C4-2B (cell line): ENCODE data around the gene CERS5.
A peak's percentile ranks its signal among the peaks of the same experiment; 100 is the strongest.

ENCODE experiments used
- H3K27ac ChIP-seq: fragments of 450-650 bp; 2 replicates; pipeline ENCODE4 v1.5.1; 2017
- CTCF ChIP-seq: fragments of 450-650 bp; conservative IDR thresholded peaks from 2 replicates; pipeline ENCODE4 v1.5.1; 2017; ENCODE audit warnings: mild to moderate bottlenecking
- ZFX ChIP-seq: fragments of 450-650 bp; IDR thresholded peaks from 2 replicates; pipeline ENCODE4 v1.6.1; 2017

CERS5 gene

DNA sequence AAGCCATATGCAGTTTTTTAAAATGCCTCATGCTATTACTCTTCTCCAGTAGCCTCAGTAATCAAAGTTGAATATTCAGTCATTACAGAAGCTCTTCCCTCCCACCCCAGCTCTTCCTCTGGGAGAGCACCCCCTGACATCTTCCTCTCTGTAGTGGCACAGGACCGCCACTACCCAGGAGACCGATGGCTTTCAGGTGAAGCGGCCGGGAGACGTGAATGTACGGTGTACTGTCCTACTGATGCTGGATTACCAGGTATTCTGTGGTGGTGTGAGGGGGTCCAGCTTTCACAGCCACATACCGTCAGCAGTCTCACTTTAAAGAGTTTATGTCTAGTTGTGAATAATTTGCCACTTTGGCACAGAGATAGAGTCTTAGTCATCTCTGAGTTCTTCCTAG is 77.4 kb downstream of the CERS5 start:
- no peak for TF ChIP-seq ZFX
- no peak for TF ChIP-seq CTCF
- H3K27ac ChIP-seq = no peak overlapping the region

- peak; percentile 94 for TF ChIP-seq CTCF
- no peak for TF ChIP-seq ZFX
- no peak overlapping the region for H3K27ac ChIP-seq
These were observed 78.4 kb downstream of the CERS5 start for GRCh38 chr12:50088577-50089335.

- TF ChIP-seq CTCF (no peak), ZFX (no peak)
- H3K27ac ChIP-seq = no peak overlapping the region
These were observed 79.2 kb downstream of the CERS5 start for GRCh38 chr12:50087995-50088394.

- H3K27ac ChIP-seq = no peak overlapping the region
- TF ChIP-seq ZFX = no peak
- no peak for TF ChIP-seq CTCF
These were observed 80.0 kb downstream of the CERS5 start for GRCh38 chr12:50087151-50087550.

- TF ChIP-seq ZFX (no peak), CTCF (no peak)
- peak overlapping the region; percentile 75 for H3K27ac ChIP-seq
These were observed 81.0 kb downstream of the CERS5 start for GRCh38 chr12:50086148-50086547.

GRCh38 chr12:50085615-50086072 is 81.5 kb downstream of the CERS5 start:
- TF ChIP-seq CTCF = no peak
- 0 out of 2 replicates have a peak, but pooled peaks have one; percentile 0 for TF ChIP-seq ZFX
- H3K27ac ChIP-seq = peak overlapping the region; percentile 75

DNA sequence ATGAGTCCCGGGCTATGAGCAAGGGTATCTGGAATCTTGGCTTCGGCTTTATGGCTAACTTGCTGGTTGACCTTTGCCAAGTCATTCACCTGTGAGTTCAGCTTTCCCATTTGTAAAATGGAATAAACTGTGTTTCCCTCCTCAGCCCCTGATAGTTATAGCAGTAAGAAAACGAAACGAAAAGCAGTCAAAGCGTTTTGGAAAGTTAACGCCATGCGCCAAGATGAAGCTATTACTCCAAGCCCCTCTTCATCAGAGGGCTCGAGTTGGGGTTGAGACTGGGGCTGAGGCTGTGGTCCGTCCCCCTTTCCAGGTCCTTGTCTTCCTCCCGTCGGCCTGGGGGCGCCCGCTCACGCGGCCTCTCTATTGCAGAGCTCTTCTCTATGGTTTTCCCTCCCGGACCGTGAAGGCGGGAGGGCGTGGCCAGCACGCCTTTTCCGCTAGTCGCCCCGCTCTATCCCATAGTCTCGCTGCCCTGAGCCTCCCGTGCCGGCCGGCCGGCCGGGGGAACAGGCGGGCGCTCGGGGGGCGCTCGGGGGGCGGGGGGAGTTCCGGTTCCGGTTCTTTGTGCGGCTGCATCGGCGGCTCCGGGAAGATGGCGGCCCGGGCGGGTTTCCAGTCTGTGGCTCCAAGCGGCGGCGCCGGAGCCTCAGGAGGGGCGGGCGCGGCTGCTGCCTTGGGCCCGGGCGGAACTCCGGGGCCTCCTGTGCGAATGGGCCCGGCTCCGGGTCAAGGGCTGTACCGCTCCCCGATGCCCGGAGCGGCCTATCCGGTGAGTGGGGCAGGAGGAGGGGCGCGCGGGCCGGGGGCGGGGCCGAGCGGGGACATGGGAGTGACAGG is 82.2 kb downstream of the CERS5 start, which contains the start of gene SMARCD1:
TSS of gene SMARCD1 (plus strand) at position 568 of the 840 bp plus-strand sequence. CDS start at position 596, 28 bp downstream.
- TF ChIP-seq ZFX (peak; percentile 50; the same call in 1 of the 2 replicates), CTCF (peak; percentile 92)
- peak within 1 kb of the TSS; percentile 75 for H3K27ac ChIP-seq

GRCh38 chr12:50084409-50084774 is 82.8 kb downstream of the CERS5 start:
- H3K27ac ChIP-seq = peak overlapping the region; percentile 75
